Limb (tissue), 2 donors: Measurements from ENCODE around the gene TNFAIP8L2.

Source experiments
- DNase-seq, 2 donors: peaks; one replicate each; pipeline ENCODE4 v3.0.0-alpha.2; 2016; ENCODE audit errors: extremely low spot score in 2 of 2

The TNFAIP8L2 gene

GRCh38 chr1:151145304-151146071, 11.0 kb upstream of the TNFAIP8L2 start:
- DNase-seq, result peak in 1 of 2 donors; percentile 65

GRCh38 chr1:151146072-151146411, 10.4 kb upstream of the TNFAIP8L2 start:
- DNase-seq, result no peak

DNA sequence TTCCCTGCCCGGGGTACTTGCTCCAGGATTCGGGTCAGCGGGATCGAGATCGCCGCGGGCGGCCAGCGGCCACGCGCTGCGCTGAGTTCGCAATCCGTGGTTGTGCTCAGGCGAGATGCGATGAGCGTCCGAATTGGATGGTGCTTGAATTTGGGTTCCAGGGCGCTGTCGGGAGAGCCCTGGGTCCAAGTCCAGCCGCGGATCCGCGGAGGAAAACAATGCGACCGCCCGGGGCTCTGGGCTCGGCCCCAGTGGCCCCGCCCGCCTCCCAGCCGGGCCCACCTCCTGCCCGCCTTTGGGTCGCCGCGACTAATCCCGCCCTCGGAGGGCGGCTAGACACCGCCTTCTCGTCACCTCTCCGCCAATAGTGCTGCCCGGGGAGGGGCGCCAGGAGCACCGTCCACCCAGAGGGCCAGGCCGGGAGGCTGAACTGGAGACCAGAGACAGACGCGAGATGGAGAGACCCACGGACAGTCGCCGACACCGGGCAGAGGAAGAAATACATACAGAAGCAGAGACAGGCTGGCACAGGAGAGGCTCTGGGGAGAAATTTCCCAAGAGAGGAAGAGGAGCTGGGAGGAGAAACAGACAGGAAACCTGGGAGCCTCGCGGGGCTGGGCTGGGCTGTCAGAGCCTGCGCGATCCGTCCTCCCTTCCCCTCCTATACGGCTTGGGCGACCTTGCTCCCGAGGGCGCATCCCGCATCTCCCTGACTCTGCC, 9.9 kb upstream of the TNFAIP8L2 start, which contains the start of gene SEMA6C:
TSS of gene SEMA6C (minus strand) at position 220 of the 720 bp plus-strand sequence. CDS start 4,010 bp downstream, outside the sequence.
- peak; percentile 94 for DNase-seq

- DNase-seq, result no peak
Measured at GRCh38 chr1:151147132-151147503, 9.3 kb upstream of the TNFAIP8L2 start.

- no peak for DNase-seq
Measured at GRCh38 chr1:151147665-151148064, 8.8 kb upstream of the TNFAIP8L2 start.

GRCh38 chr1:151157067-151157531, 650 bp downstream of the TNFAIP8L2 start:
- DNase-seq, result no peak

DNA sequence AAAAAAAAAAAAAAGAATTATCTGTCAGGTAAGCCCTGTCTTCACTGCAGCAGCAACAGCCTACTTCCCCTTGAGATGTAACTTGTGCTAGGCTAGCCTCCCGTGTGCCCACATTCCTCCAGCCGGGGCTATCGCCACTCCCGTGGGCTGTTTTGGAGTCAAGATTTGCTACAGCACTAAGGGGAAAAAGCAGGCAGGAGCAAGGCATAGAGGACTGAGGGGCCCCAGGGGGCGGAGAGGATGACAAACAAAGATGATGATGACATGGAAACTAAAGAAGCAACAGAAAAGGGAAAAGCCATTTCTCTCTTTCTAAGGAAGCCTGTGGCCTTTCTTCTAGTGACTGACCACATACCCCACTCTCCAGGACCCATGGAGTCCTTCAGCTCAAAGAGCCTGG, 1.9 kb downstream of the TNFAIP8L2 start:
- no peak for DNase-seq

DNA sequence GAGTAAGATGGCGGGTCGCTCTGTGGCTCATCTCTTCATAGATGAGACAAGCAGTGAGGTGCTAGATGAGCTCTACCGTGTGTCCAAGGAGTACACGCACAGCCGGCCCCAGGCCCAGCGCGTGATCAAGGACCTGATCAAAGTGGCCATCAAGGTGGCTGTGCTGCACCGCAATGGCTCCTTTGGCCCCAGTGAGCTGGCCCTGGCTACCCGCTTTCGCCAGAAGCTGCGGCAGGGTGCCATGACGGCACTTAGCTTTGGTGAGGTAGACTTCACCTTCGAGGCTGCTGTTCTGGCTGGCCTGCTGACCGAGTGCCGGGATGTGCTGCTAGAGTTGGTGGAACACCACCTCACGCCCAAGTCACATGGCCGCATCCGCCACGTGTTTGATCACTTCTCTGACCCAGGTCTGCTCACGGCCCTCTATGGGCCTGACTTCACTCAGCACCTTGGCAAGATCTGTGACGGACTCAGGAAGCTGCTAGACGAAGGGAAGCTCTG, 2.4 kb downstream of the TNFAIP8L2 start:
- DNase-seq, result no peak

- no peak for DNase-seq
Measured at GRCh38 chr1:151159373-151159772, 2.9 kb downstream of the TNFAIP8L2 start.

DNA sequence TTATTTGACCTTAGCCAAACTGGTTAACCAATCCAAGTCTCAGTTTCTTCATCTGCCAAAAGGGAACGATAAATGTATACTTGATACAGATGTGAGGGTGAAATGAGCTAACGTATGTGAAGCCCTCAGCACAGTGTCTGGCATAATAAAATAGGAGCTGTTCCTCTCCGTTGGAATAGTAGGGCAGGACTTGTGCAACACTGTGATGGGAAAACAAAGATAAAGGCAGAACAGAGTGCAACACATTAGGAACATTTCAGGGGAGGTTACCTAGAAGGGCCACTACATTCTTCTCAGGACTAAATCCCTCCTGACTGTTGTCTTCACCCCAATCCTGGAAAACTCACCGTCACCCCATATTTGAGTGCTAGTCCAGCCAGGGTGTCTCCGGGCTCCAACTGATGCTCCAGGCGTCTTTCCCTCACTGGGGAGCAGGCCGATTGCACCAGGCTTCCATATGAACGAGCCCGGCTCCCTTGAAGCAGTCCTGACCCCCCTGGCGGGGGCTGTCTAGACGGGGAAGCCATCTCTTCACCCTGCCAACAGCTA, 8.4 kb downstream of the TNFAIP8L2 start:
- DNase-seq, result no peak

DNA sequence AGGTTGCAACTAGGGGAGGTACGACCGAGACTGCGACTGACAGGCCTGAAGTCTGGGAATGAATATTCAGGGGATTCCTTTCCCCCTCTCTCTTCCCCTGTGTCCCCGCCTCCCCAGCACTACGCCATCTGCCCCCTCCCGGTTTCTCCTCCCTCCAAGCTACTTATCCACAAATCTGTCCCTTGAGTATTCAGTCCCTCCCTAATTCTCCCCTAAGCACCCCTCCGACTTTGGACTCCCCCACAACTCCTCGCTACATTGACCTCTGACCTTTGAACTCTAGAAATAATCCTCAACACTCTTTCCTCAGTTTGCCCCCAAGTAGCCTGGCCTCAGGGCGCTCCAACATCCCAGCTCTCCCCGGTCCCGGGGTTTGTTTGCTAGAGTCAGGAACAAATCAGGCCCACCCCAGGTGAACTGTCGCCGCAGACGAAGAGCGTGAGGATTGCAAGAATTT, 8.9 kb downstream of the TNFAIP8L2 start:
- peak; percentile 59 to 74 for DNase-seq

DNA sequence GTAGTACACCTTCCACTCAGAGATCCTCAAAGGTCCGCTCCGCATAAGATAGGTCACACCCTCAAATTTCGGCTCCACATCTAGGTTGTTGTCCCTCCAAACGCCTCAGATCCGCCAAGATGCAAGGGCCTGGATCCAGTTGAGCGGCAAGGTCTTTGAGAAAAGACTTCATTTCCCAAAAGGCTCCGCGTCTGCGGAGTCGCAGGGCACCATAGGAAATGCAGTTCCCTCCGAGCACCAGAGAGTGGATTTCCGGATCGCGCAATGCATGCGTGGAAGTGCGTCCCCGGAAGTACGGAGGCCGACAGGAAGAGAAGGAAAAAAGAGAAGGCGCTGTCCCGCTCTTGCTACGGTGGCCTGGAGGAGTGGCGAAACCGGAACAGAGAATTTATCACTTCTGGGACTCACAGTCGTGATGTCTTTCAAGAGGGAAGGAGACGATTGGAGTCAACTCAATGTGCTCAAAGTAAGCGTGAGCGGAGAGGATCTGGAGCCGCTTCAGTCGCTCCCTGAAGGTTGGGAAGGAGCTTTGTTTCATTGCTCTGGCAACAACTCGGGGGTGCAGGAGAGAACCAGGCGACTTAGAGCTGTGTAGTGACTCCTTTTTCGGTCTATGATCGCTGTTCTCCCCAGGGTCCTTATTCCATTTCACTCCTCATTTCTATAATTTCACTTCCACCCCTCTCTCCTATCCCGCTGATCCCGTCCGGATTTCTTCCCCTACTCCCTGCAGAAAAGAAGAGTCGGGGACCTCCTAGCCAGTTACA, 9.5 kb downstream of the TNFAIP8L2 start, which contains the start of the genes LYSMD1 and SCNM1:
TSS of gene LYSMD1 (minus strand) at position 165 of the 767 bp plus-strand sequence. CDS start 644 bp downstream, outside the sequence.
TSS of gene SCNM1 (plus strand) at position 407 of the 767 bp plus-strand sequence. CDS start at position 416, 9 bp downstream.
- peak; percentile 96 to 98 for DNase-seq

DNA sequence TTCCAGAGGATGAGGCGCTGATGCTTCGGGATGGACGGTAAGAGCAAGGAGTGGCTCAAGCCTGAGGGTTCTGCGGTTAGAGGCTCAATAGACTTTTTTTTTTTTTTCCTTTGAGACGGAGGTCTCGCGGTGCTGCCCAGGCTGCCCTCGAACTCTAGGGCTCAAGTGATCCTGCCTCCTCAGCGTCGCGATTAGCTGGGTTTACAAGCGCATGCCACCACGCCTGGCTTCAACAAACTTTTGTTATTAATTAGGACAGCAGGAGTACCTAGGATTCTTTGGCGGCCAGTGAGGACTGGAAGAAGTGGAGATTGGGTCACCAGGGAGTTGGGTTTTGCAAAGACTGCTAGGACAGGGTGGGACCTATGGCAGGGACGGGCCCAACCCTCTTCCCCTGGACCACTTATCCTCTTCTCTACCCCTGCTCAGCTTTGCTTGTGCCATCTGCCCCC, 10.1 kb downstream of the TNFAIP8L2 start:
- DNase-seq, result no peak

DNA sequence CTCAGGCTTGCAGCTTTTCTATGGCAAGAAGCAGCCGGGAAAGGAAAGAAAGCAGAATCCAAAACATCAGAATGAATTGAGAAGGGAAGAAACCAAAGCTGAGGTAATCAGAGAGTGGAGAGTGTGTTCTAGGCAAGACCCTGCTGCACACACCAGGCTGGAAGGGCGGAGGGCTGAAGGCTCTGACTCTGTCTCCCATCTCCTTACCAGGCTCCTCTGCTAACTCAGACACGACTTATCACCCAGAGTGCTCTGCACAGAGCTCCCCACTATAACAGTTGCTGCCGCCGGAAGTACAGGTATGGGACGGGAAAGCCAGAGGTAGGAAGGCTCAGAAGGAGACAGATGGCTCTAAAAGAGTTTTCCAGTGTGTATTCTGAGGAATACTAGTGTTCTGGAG, 10.7 kb downstream of the TNFAIP8L2 start:
- no peak for DNase-seq

GRCh38 chr1:151171190-151171589, 14.7 kb downstream of the TNFAIP8L2 start:
- no peak for DNase-seq

DNA sequence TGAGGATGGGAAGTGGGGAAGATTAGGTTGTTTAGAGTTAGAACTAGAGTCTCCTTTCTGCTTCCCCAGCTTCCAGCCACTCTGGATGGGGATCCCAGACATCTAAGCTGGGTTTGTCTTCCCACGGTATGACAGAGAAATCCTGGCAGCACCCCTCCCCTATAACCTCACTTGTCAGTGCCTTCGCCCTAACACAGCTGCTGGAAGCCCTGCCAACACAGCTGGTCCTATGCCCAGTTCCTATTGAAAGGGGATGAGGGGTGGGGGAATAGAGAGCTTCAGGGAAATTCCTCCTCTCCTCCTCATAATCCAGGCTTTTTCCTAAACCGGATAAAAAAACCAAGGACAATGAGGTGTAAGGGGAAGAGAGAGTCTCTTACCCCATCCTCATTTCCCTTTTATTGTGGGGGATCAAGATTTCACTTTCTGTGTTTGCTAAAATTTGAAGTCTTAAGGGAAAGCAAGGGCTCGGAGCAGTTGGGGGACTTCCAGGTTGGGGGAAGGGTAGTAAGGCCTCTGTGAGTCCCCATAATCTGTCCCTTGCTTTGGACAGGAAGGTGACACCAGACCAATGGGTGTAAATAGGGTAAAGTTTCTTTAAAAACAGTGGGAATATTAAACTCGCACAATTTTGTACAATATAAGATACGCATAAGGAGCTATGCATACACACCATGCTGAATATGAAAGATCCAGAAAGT, 18.7 kb downstream of the TNFAIP8L2 start:
- DNase-seq, result peak in 1 of 2 donors; percentile 10

DNA sequence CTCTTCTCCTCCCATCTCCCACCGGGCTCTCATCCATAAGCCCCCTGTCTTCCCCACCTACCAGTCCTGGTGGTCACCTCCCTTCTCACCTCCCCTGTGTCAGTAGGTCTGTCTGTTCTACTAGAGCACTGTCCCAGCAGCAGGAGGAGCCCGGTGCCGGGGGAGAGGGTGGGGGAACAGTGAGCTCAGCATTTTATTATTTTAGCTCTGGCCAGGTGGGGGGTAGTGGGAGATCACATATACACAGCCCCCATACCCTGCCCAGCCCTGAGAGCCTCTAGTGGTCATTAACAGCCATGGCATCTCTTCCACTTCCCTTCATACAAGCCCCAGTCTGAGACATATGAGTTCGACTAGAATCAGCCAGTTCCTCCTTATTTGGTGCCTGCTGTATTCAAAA, 19.4 kb downstream of the TNFAIP8L2 start, which contains the start of gene TMOD4:
TSS of gene TMOD4 (minus strand) at position 119 of the 400 bp plus-strand sequence. CDS start 1,106 bp downstream, outside the sequence.
- DNase-seq, result peak in 1 of 2 donors; percentile 29

- DNase-seq, result no peak
Measured at GRCh38 chr1:151176514-151177045, 20.1 kb downstream of the TNFAIP8L2 start.

DNA sequence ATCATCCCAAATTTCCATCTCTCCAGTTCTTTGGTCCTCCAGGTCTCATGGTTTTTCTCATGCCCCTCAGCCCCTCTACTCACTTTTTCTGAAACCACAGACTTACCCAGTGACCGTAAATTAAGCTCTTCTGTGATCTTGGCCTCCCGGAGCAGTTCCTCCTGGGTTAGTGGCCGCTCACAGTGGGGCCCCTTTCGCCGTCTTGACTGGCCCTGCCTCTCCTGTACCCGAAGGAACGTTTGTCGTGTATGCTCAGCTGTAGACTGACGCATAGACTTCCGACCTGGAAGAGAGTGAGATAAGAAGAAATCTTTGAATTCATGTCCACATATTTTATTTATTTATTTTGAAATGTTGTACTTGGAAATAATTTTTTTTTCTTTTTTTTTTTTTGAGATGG, 27.8 kb downstream of the TNFAIP8L2 start:
- no peak for DNase-seq

DNA sequence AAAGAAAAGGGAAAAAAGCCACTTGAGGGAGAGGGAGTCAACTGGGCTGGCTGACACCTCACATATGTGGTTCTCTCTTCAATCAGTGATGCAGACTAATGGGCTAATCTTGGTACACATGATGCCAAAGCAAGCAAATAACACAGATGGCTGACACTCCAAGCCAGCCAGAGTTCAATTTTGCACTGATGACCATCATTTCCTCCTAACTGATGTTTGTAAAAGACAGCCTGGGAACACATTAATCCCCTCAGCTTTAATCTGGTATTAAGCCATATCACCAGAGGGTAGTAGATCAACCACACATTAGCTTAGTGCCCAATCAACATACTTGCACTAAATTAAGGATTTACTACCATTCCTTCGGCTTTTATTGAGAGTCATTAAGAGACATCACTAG, 30.8 kb downstream of the TNFAIP8L2 start:
- DNase-seq, result no peak
